ENCODE data around the gene MAGEH1. TPM values are rescaled to one million over a fixed set of nuclear protein-coding genes. Genes with fewer than 3 reads are reported as not detected.

The MAGEH1 gene
- total RNA-seq, 1 donor from 2014 or later = 37.7 TPM

- DNase-seq (ENCODE audit: extremely low spot score, unreplicated experiment) = no peak
- TF ChIP-seq CTCF (conservative IDR thresholded peaks at IDR 0.05) = no peak
- Mint-ChIP-seq H3K9me3 (no peaks in the 10 kb centered on the region), H3K4me1 (ENCODE audit: unreplicated experiment) (peaks cover 6% of the 10 kb centered on the region), H3K4me3 (peak within 1 kb of the TSS; percentile 95), H3K27ac (peak within 1 kb of the TSS; percentile 92), H3K36me3 (peaks cover 8% of the 10 kb centered on the region), H3K27me3 (no peaks in the 10 kb centered on the region)
Measured at GRCh38 chrX:55489314-55490009, 37.5 kb downstream of the MAGEH1 start, which contains the start of gene USP51. Gene USP51, minus strand, starts transcription at chrX:55489848. Its CDS starts 909 bp downstream, at chrX:55488939.

- Mint-ChIP-seq H3K27me3 (no peaks in the 10 kb centered on the region), H3K36me3 (peaks cover 8% of the 10 kb centered on the region), H3K9me3 (no peaks in the 10 kb centered on the region), H3K4me1 (ENCODE audit: unreplicated experiment) (peaks cover 6% of the 10 kb centered on the region), H3K4me3 (peak overlapping the region; percentile 95), H3K27ac (peak overlapping the region; percentile 92)
- no peak for DNase-seq (ENCODE audit: extremely low spot score, unreplicated experiment)
- no peak for TF ChIP-seq CTCF (conservative IDR thresholded peaks at IDR 0.05)
Measured at GRCh38 chrX:55490121-55490520, 38.2 kb downstream of the MAGEH1 start.

GRCh38 chrX:55490974-55491373, 39.0 kb downstream of the MAGEH1 start:
- TF ChIP-seq CTCF (conservative IDR thresholded peaks at IDR 0.05) = no peak
- no peaks in the 10 kb centered on the region for H3K9me3 Mint-ChIP-seq
- no peaks in the 10 kb centered on the region for H3K27me3 Mint-ChIP-seq
- peaks cover 8% of the 10 kb centered on the region for H3K36me3 Mint-ChIP-seq
- H3K27ac Mint-ChIP-seq = peak overlapping the region; percentile 41
- no peak for DNase-seq (ENCODE audit: extremely low spot score, unreplicated experiment)
- H3K4me1 Mint-ChIP-seq (ENCODE audit: unreplicated experiment) = peaks cover 6% of the 10 kb centered on the region
- H3K4me3 Mint-ChIP-seq = peak overlapping the region; percentile 95

Small RNA genes within 50 kb of the gene (microRNA-seq; reads per million reads assigned to microRNA genes)
- gene MIR4536-1 (not detected), gene MIR4536-2 (not detected)

Other genes starting within 250 kb of the MAGEH1 start
- not detected in 2 replicates for gene PAGE5, start 231.8 kb upstream of the MAGEH1 start, total RNA-seq (ENCODE audit: low replicate concordance)
- gene PAGE3, start 187.2 kb upstream of the MAGEH1 start, total RNA-seq (ENCODE audit: low replicate concordance) = not detected in 2 replicates
- gene USP51, start 37.7 kb downstream of the MAGEH1 start, total RNA-seq (ENCODE audit: low replicate concordance) = 3.5 and 8.9 TPM in 2 replicates
- not detected in 2 replicates for gene FOXR2, start 171.3 kb downstream of the MAGEH1 start, total RNA-seq (ENCODE audit: low replicate concordance)

Data from type B pancreatic cell (in vitro differentiated cells).